GM18511 (cell line): ENCODE measurements around the gene NIPSNAP3A.

Source experiments
- ATAC-seq: cut with Tn5 transposase; IDR thresholded peaks from one replicate; pipeline ENCODE4 v1.9.1; 2021; ENCODE audit warnings: mild to moderate bottlenecking, moderate library complexity; ENCODE audit not compliant: unreplicated experiment

The NIPSNAP3A gene

DNA sequence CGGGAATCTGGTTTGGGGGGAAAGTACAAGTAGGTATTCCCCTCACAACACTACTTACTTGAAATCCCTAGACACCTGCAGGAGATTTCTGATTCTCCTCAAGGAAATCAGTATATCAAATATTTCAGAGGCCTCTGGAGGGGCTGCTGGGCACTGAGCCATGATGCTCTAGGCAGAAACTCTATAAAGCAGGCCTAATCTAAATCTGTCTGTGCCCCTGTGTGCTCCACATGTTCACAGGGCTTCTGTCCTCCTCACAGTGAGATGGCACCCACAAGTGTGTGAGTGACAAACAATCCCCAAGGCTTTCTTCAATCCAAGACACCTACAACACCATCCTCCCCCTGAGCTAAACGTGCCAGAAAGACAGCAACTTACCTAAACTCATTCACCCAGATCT lies 55.4 kb downstream of the NIPSNAP3A start:
- ATAC-seq = no peak

DNA sequence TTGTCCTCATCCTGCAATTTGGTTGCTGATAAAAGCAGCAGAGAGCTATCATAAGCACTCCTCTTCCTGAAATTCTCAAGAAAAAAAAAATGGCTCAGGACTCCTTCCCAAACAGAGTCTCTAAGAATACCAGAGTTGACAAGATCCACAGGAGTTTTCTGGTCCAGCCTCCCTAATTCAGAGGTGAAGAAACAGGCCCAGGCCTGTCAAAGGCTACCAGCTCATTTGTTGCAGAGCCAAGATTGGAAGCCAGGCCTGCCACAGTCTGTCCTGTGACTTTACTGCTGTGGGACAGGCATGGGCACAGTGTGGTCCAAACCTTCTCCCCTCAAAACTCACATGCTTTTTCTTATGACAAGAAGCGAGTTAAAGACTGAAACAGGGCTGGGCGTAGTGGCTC lies 58.0 kb downstream of the NIPSNAP3A start:
- no peak for ATAC-seq

DNA sequence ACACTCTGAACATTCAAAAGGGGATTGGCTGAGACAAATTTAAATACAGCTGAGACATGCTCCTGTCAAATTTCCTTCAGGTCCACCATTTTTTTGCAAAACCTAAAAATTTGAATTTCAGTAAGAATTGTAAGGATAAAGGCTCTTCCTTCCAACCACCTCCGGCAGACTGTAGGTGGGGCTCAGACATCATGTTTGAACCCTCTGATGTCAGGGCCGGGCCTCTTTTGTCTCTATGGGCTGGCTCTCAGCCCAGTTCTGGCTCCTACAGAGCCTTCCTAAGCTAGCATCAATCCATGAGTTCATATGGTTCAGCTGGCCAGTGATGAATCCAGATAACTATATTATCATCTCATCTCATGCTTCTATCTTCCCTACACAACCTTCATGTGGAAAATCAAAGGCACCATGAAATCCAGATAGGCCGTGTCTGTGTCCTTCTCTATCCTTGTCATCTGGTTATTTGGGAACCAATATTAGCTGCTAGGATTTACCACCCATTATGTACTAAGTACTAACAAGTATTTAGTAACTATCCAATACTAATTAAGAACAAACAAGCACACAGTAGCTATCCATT lies 60.6 kb downstream of the NIPSNAP3A start:
- no peak for ATAC-seq
